HCT116 (cell line): ENCODE results near the gene TCP11. TPM values are rescaled to one million over a fixed set of nuclear protein-coding genes. Genes with fewer than 3 reads are reported as not detected.

ENCODE experiments used
- ATAC-seq: fragments of 200-7000 bp; cut with Tn5 transposase; 2 replicates; pipeline ENCODE4 v1.9.1; 2020; ENCODE audit warnings: mild to moderate bottlenecking, moderate library complexity
- BruUV-seq: library from RNA; stranded (reverse); fragments of 400-500 nt; replicated peaks from 2 replicates; lab custom pipeline; 2021; lab: Mats Ljungman, UMichigan
- CTCF ChIA-PET: fragments of 300-600 bp; sonication (Branson Sonifier 250); formaldehyde crosslinking; loops from one replicate; lab custom pipeline; 2021; ENCODE audit warnings: antibody characterized with exemption; lab: Charles Lee
- POLR2A ChIA-PET: fragments of 300-600, 350-600 bp; sonication (Branson Sonifier 250); formaldehyde crosslinking; loops from one replicate; lab custom pipeline; 2021; ENCODE audit warnings: antibody characterized with exemption; lab: Charles Lee
- RAD21 ChIA-PET, 2 experiments: fragments of 300-600 bp; sonication (Branson Sonifier 250); formaldehyde crosslinking; loops; one replicate each; lab custom pipeline; 2023; ENCODE audit warnings: low total read pairs in 2 of 2; ENCODE audit not compliant: uncharacterized antibody in 2 of 2, unreplicated experiment in 2 of 2, low non-redundant PET in 1 of 2; lab: Charles Lee
- DNase-seq: peaks from one replicate; pipeline ENCODE4 v3.0.0-alpha.2; 2010; ENCODE audit warnings: low read depth, low spot score
- H2AFZ ChIP-seq: fragments of 200-600 bp; shearing (Covaris generic), sonication (generic); 2 replicates; pipeline ENCODE4 v1.6.1; 2017; ENCODE audit warnings: low read depth, mixed run types, mixed read lengths, antibody characterized with exemption, low read length; ENCODE audit not compliant: poor library complexity, severe bottlenecking
- H3K27ac ChIP-seq: 2 replicates; pipeline ENCODE4 v1.5.1; 2012; ENCODE audit warnings: low read depth, low read length
- H3K27me3 ChIP-seq: fragments of 200-600 bp; sonication (generic); 2 replicates; pipeline ENCODE4 v1.6.1; 2016; ENCODE audit warnings: mixed run types, low read length, mixed read lengths; ENCODE audit not compliant: insufficient read depth
- H3K36me3 ChIP-seq, 2 experiments: fragments of 200-500 bp in 1 of 2; fragments of 200-600 bp in 1 of 2; sonication (Bioruptor generic) in 1 of 2; sonication (generic) in 1 of 2; 2 replicates each; pipeline versions ENCODE4 v1.5.1 to v1.6.1; 2014 to 2016; ENCODE audit warnings: low read length in 2 of 2, inconsistent platforms in 1 of 2, mixed read lengths in 1 of 2, mixed run types in 1 of 2; ENCODE audit not compliant: insufficient read depth in 2 of 2, control insufficient read depth in 1 of 2
- H3K4me1 ChIP-seq, 2 experiments: fragments of 200-600 bp in 1 of 2; sonication (generic) in 1 of 2; 2 replicates each; pipeline versions ENCODE4 v1.5.1 to v1.6.1; 2012 to 2017; ENCODE audit warnings: low read length in 2 of 2, inconsistent platforms in 1 of 2, mild to moderate bottlenecking in 1 of 2, mixed read lengths in 1 of 2, mixed run types in 1 of 2, moderate library complexity in 1 of 2; ENCODE audit not compliant: insufficient read depth in 2 of 2, control insufficient read depth in 1 of 2
- H3K4me2 ChIP-seq: fragments of 200-600 bp; sonication (generic); 2 replicates; pipeline ENCODE4 v1.6.1; 2017; ENCODE audit warnings: mixed run types, low read length, mixed read lengths
- H3K4me3 ChIP-seq, 2 experiments: fragments of 200-600 bp in 1 of 2; sonication (generic) in 1 of 2; replicated peaks in 1 of 2; 2 replicates each; pipeline ENCODE4 v1.5.1; 2011 to 2016; ENCODE audit warnings: low read length in 2 of 2, control low read depth in 1 of 2, low read depth in 1 of 2, mild to moderate bottlenecking in 1 of 2, mixed read lengths in 1 of 2, mixed run types in 1 of 2
- H3K79me2 ChIP-seq: fragments of 200-600 bp; sonication (generic); 2 replicates; pipeline ENCODE4 v1.6.1; 2017; ENCODE audit warnings: mild to moderate bottlenecking, mixed run types, low read length, moderate library complexity, mixed read lengths; ENCODE audit not compliant: insufficient read depth
- H3K9ac ChIP-seq: fragments of 200-600 bp; sonication (generic); 2 replicates; pipeline ENCODE4 v1.6.1; 2016; ENCODE audit warnings: low read length, mixed read lengths
- H3K9me2 ChIP-seq: fragments of 200-600 bp; sonication (generic), shearing (Covaris generic); 2 replicates; pipeline ENCODE4 v1.6.1; 2017; ENCODE audit warnings: mixed run types, mild to moderate bottlenecking, moderate library complexity; ENCODE audit not compliant: insufficient read depth
- H3K9me3 ChIP-seq, 2 experiments: fragments of 200-500 bp in 1 of 2; fragments of 200-600 bp in 1 of 2; sonication (Bioruptor generic) in 1 of 2; sonication (generic) in 1 of 2; 2 replicates each; pipeline ENCODE4 v1.6.1; 2014 to 2017; ENCODE audit warnings: low read length in 2 of 2, mixed read lengths in 2 of 2, inconsistent platforms in 1 of 2, low read depth in 1 of 2, mild to moderate bottlenecking in 1 of 2, mixed run types in 1 of 2, moderate library complexity in 1 of 2; ENCODE audit not compliant: control insufficient read depth in 1 of 2, insufficient read depth in 1 of 2
- H4K20me1 ChIP-seq: fragments of 200-600 bp; sonication (generic), shearing (Covaris generic); 2 replicates; pipeline ENCODE4 v1.6.1; 2017; ENCODE audit warnings: mixed run types, mild to moderate bottlenecking, moderate library complexity; ENCODE audit not compliant: insufficient read depth
- ATF3 ChIP-seq: IDR thresholded peaks from 2 replicates; pipeline ENCODE4 v1.6.1; 2012
- CBX3 ChIP-seq: IDR thresholded peaks from 2 replicates; pipeline ENCODE4 v1.6.1; 2012; ENCODE audit warnings: low read depth
- CEBPB ChIP-seq: IDR thresholded peaks from 2 replicates; pipeline ENCODE4 v1.6.1; 2012; ENCODE audit warnings: low read depth
- CTCF ChIP-seq, 3 experiments: fragments of 200-600 bp in 1 of 3; sonication (generic) in 1 of 3; IDR thresholded peaks in 2 of 3; conservative IDR thresholded peaks in 1 of 3; 2 replicates each; pipeline ENCODE4 v1.5.1; 2012 to 2017; ENCODE audit warnings: low read depth in 2 of 3, low read length in 2 of 3, antibody characterized with exemption in 1 of 3, borderline replicate concordance in 1 of 3, control low read depth in 1 of 3, mild to moderate bottlenecking in 1 of 3, mixed read lengths in 1 of 3, mixed run types in 1 of 3, moderate library complexity in 1 of 3; ENCODE audit not compliant: insufficient read depth in 1 of 3
- EZH2 ChIP-seq: fragments of 200-600 bp; sonication (generic); IDR thresholded peaks from 2 replicates; pipeline ENCODE4 v1.6.1; 2017; ENCODE audit warnings: antibody characterized with exemption, mixed run types
- EZH2phosphoT487 ChIP-seq: fragments of 200-600 bp; IDR thresholded peaks from 2 replicates; pipeline ENCODE4 v1.6.1; 2018; ENCODE audit warnings: antibody characterized with exemption, borderline replicate concordance
- FOSL1 ChIP-seq: IDR thresholded peaks from 2 replicates; pipeline ENCODE4 v1.6.1; 2012; ENCODE audit warnings: low read depth
- POLR2A ChIP-seq: IDR thresholded peaks from 2 replicates; pipeline ENCODE4 v1.7.0; 2011; ENCODE audit warnings: borderline replicate concordance; ENCODE audit not compliant: insufficient read depth, insufficient read length; ENCODE audit errors: extremely low read depth
- POLR2AphosphoS5 ChIP-seq: IDR thresholded peaks from 2 replicates; pipeline ENCODE4 v1.6.1; 2011; ENCODE audit warnings: mild to moderate bottlenecking, low read depth, low read length, moderate library complexity
- RAD21 ChIP-seq: IDR thresholded peaks from 2 replicates; pipeline ENCODE4 v1.6.1; 2012; ENCODE audit warnings: low read depth, mild to moderate bottlenecking
- SP1 ChIP-seq: IDR thresholded peaks from 2 replicates; pipeline ENCODE4 v1.6.1; 2012; ENCODE audit warnings: low read depth
- SRF ChIP-seq: IDR thresholded peaks from 2 replicates; pipeline ENCODE4 v1.6.1; 2012; ENCODE audit warnings: low read depth
- ZNF274 ChIP-seq: fragments of 200-500 bp; sonication (Bioruptor generic); IDR thresholded peaks from 2 replicates; pipeline ENCODE4 v1.6.1; 2014; ENCODE audit warnings: mild to moderate bottlenecking, low read depth, low read length, inconsistent platforms
- intact Hi-C: fragments of 100-400 bp; cut with micrococcal nuclease; formaldehyde crosslinking; loops from 2 replicates; pipeline ENCODE4 v1.10.0; 2022
- total RNA-seq: library from RNA; stranded (reverse); gene quantifications from one replicate; pipeline ENCODE4 v1.2.1, GENCODE V29; 2021; ENCODE audit not compliant: unreplicated experiment

TCP11 gene
- total RNA-seq, 1 experiment from 2014 or later, result not detected

- no peak for TF ChIP-seq SP1
- no peak for TF ChIP-seq EZH2phosphoT487
These were observed 62.8 kb downstream of the TCP11 start (continued) for GRCh38 chr6:35078226-35078850.

GRCh38 chr6:35077713-35078105, 63.4 kb downstream of the TCP11 start:
- H3K4me1 ChIP-seq, result no peaks in the 10 kb centered on the region
- POLR2A ChIA-PET, result no interaction called here
- no peaks in the 10 kb centered on the region for H4K20me1 ChIP-seq
- CTCF ChIA-PET, result no interaction called here
- TF ChIP-seq ZNF274, result no peak
- TF ChIP-seq EZH2phosphoT487, result no peak
- no peak for TF ChIP-seq POLR2AphosphoS5
- no peak for TF ChIP-seq ATF3
- no peak for TF ChIP-seq FOSL1
- no peak for TF ChIP-seq EZH2
- TF ChIP-seq POLR2A, result no peak
- TF ChIP-seq RAD21, result no peak
- TF ChIP-seq CBX3, result no peak
- TF ChIP-seq SRF, result no peak
- no peak for TF ChIP-seq CTCF (IDR thresholded peaks at IDR 0.05 in 2 of 3, conservative IDR thresholded peaks at IDR 0.05 in 1 of 3; ENCODE audit: borderline replicate concordance in 1 of 3, insufficient read depth in 1 of 3, low read depth in 2 of 3, low read length in 2 of 3)
- no peak for TF ChIP-seq CEBPB
- ATAC-seq (no peak), DNase-seq (no peak)
- BruUV-seq, result no TSS peak
- H3K9me2 ChIP-seq, result no peaks in the 10 kb centered on the region
- H3K4me3 ChIP-seq, result no peak overlapping the region
- H3K27ac ChIP-seq, result no peak overlapping the region
- H3K9ac ChIP-seq, result no peak overlapping the region
- H3K4me2 ChIP-seq, result no peak overlapping the region
- RAD21 ChIA-PET, result no interaction called here
- H2AFZ ChIP-seq, result no peak overlapping the region
- no peaks in the 10 kb centered on the region for H3K79me2 ChIP-seq
- H3K36me3 ChIP-seq, result peaks cover 0 to 2% of the 10 kb centered on the region in 2 experiments; a peak in 2 of 4 replicates
- no peaks in the 10 kb centered on the region for H3K27me3 ChIP-seq
- no peaks in the 10 kb centered on the region for H3K9me3 ChIP-seq
- intact Hi-C loops, result no loop called here
